ENCODE measurements around the gene IRF2BP1. TPM values are rescaled to one million over a fixed set of nuclear protein-coding genes. Genes with fewer than 3 reads are reported as not detected.

The IRF2BP1 gene
- total and polyA plus RNA-seq, 2 of the 13 experiments (the other 11 are each of a cell fraction or from before 2014, with no cell fraction given) = 4.3 to 14.3 TPM

DNA sequence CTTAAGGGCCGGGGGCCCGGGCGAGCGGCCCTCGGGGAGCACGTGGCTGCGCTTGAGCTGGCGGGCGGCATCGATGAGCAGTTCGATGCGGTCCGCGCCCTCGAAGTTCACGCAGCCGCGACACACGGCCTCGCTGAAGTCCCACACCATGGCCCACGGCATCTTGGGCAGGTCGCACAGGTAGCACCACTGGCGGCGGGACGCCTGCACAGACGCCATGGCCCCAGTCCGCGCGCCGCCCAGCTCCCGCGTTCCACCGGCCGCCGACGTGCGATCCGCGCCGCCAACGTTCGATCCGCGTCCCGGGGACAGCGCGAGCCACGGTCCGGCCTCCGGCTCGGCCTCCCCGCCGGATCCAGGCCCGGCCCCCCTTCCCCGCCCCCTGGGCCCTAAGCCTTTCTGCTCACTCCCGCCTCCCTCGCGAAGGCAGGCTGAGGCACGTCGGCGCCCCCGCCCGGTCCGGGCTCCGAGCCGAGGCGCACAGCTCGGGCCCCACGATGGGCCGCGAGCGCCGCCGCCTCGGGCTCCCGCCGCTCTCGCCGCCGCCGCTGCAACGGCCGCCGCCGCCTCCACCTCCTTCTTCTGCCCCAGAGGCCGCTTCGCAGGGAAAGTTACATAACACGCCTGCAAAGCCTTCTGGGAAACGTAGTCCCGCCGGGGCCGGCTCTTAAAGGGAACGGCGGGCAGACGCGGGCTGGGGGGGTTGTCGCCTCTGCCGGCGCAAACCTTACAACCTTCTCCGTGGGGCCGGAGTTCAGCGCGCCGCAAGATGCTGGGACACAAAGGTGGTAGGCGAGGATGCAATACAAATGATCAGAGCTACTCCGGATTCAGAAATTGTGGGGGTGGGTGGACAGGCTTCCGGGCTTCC is at the start of gene IRF2BP1 (continued):
- TF ChIP-seq, protein P1, sequence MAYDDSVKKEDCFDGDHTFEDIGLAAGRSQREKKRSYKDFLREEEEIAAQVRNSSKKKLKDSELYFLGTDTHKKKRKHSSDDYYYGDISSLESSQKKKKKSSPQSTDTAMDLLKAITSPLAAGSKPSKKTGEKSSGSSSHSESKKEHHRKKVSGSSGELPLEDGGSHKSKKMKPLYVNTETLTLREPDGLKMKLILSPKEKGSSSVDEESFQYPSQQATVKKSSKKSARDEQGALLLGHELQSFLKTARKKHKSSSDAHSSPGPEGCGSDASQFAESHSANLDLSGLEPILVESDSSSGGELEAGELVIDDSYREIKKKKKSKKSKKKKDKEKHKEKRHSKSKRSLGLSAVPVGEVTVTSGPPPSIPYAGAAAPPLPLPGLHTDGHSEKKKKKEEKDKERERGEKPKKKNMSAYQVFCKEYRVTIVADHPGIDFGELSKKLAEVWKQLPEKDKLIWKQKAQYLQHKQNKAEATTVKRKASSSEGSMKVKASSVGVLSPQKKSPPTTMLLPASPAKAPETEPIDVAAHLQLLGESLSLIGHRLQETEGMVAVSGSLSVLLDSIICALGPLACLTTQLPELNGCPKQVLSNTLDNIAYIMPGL (CRISPR knock-in tag; IDR thresholded peaks at IDR 0.05; ENCODE audit: borderline replicate concordance in 1 of 2, low read depth in 1 of 2) = 0 out of 4 replicates have a peak, but pooled peaks of 1 of the 2 experiments have one; percentile 15
- TF ChIP-seq ZNF296 (CRISPR knock-in tag; conservative IDR thresholded peaks at IDR 0.05) (no peak), EP300 (IDR thresholded peaks at IDR 0.05; ENCODE audit: low read depth in 2 of 2, low read length in 2 of 2) (no peak; a peak in 1 of 4 replicates), EP300 (CRISPR knock-in tag; IDR thresholded peaks at IDR 0.05; ENCODE audit: borderline replicate concordance) (no peak), GATA4 (IDR thresholded peaks at IDR 0.05; ENCODE audit: borderline replicate concordance, low read depth) (0 out of 2 replicates have a peak, but pooled peaks have one; percentile 43), ZNF772 (CRISPR knock-in tag; IDR thresholded peaks at IDR 0.05) (no peak), ZNF143 (CRISPR knock-in tag; IDR thresholded peaks at IDR 0.05) (peak; percentile 89), MEIS2 (CRISPR knock-in tag; IDR thresholded peaks at IDR 0.05) (0 out of 2 replicates have a peak, but pooled peaks have one; percentile 3), SRSF1 (optimal IDR thresholded peaks at IDR 0.05; ENCODE audit: low read depth, low read length) (no peak), HNF4G (IDR thresholded peaks at IDR 0.05; ENCODE audit: borderline replicate concordance, low read depth, low read length) (peak; percentile 35; the same call in 1 of the 2 replicates), HNF4G (CRISPR knock-in tag; IDR thresholded peaks at IDR 0.05; ENCODE audit: borderline replicate concordance, low read depth) (no peak; the same call in 1 of the 2 replicates), ZNF431 (CRISPR knock-in tag; IDR thresholded peaks at IDR 0.05; ENCODE audit: borderline replicate concordance, low read depth) (0 out of 2 replicates have a peak, but pooled peaks have one; percentile 67), FLYWCH1 (CRISPR knock-in tag; IDR thresholded peaks at IDR 0.05) (0 out of 2 replicates have a peak, but pooled peaks have one; percentile 38), NPAS2 (CRISPR knock-in tag; IDR thresholded peaks at IDR 0.05; ENCODE audit: borderline replicate concordance) (no peak), HCFC1 (IDR thresholded peaks at IDR 0.05; ENCODE audit: low read depth, low read length) (peak; percentile 87), BRD4 (CRISPR knock-in tag; IDR thresholded peaks at IDR 0.05) (no peak; the same call in 1 of the 2 replicates), ZFP82 (CRISPR knock-in tag; IDR thresholded peaks at IDR 0.05; ENCODE audit: borderline replicate concordance) (peak; percentile 34; the same call in 1 of the 2 replicates), ZEB1 (IDR thresholded peaks at IDR 0.05; ENCODE audit: insufficient replicate concordance, low read depth) (peak; percentile 11)
- TF ChIP-seq, protein P2, sequence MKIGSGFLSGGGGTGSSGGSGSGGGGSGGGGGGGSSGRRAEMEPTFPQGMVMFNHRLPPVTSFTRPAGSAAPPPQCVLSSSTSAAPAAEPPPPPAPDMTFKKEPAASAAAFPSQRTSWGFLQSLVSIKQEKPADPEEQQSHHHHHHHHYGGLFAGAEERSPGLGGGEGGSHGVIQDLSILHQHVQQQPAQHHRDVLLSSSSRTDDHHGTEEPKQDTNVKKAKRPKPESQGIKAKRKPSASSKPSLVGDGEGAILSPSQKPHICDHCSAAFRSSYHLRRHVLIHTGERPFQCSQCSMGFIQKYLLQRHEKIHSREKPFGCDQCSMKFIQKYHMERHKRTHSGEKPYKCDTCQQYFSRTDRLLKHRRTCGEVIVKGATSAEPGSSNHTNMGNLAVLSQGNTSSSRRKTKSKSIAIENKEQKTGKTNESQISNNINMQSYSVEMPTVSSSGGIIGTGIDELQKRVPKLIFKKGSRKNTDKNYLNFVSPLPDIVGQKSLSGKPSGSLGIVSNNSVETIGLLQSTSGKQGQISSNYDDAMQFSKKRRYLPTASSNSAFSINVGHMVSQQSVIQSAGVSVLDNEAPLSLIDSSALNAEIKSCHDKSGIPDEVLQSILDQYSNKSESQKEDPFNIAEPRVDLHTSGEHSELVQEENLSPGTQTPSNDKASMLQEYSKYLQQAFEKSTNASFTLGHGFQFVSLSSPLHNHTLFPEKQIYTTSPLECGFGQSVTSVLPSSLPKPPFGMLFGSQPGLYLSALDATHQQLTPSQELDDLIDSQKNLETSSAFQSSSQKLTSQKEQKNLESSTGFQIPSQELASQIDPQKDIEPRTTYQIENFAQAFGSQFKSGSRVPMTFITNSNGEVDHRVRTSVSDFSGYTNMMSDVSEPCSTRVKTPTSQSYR (CRISPR knock-in tag; IDR thresholded peaks at IDR 0.05; ENCODE audit: borderline replicate concordance) = peak; percentile 10; the same call in 1 of the 2 replicates
- TF ChIP-seq, protein P3, sequence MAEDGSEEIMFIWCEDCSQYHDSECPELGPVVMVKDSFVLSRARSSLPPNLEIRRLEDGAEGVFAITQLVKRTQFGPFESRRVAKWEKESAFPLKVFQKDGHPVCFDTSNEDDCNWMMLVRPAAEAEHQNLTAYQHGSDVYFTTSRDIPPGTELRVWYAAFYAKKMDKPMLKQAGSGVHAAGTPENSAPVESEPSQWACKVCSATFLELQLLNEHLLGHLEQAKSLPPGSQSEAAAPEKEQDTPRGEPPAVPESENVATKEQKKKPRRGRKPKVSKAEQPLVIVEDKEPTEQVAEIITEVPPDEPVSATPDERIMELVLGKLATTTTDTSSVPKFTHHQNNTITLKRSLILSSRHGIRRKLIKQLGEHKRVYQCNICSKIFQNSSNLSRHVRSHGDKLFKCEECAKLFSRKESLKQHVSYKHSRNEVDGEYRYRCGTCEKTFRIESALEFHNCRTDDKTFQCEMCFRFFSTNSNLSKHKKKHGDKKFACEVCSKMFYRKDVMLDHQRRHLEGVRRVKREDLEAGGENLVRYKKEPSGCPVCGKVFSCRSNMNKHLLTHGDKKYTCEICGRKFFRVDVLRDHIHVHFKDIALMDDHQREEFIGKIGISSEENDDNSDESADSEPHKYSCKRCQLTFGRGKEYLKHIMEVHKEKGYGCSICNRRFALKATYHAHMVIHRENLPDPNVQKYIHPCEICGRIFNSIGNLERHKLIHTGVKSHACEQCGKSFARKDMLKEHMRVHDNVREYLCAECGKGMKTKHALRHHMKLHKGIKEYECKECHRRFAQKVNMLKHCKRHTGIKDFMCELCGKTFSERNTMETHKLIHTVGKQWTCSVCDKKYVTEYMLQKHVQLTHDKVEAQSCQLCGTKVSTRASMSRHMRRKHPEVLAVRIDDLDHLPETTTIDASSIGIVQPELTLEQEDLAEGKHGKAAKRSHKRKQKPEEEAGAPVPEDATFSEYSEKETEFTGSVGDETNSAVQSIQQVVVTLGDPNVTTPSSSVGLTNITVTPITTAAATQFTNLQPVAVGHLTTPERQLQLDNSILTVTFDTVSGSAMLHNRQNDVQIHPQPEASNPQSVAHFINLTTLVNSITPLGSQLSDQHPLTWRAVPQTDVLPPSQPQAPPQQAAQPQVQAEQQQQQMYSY (CRISPR knock-in tag; IDR thresholded peaks at IDR 0.05) = peak; percentile 50; the same call in 1 of the 2 replicates

Measured in HepG2 (cell line).